ENCODE data around the gene PCDHA2.
"Not testable (repeated sequence)": the region's sequence is repeated elsewhere in the genome, so short reads cannot be mapped to it uniquely, and the experiment has no call there.

Gene PCDHA2

GRCh38 chr5:140821375-140822280 is 27.0 kb downstream of the PCDHA2 start, which contains the start of gene PCDHA5:
PCDHA5 (plus strand) TSS chr5:140821613.
- no peak for DNase-seq (ENCODE audit: low spot score)

- no peak for DNase-seq (ENCODE audit: low spot score)
These were observed 27.6 kb downstream of the PCDHA2 start for GRCh38 chr5:140822281-140822629.

DNA sequence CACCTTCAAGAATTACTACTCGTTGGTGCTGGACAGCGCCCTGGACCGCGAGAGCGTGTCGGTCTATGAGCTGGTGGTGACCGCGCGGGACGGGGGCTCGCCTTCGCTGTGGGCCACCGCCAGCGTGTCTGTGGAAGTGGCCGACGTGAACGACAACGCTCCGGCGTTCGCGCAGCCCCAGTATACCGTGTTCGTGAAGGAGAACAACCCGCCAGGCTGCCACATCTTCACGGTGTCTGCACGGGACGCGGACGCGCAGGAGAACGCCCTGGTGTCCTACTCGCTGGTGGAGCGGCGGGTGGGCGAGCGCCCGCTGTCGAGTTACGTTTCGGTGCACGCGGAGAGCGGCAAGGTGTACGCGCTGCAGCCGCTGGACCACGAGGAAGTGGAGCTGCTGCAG is 28.3 kb downstream of the PCDHA2 start:
- not testable (repeated sequence) for DNase-seq (ENCODE audit: low spot score)

DNA sequence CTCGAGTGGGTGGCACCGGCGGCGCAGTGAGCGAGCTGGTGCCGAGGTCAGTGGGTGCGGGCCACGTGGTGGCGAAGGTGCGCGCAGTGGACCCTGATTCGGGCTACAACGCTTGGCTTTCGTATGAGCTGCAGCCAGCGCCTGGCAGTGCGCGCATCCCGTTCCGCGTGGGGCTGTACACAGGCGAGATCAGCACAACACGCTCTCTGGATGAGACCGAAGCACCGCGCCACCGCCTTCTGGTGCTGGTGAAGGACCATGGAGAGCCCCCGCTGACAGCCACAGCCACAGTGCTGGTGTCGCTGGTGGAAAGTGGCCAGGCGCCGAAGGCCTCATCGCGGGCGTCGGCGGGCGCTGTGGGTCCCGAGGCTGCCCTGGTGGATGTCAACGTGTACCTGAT is 28.8 kb downstream of the PCDHA2 start:
- DNase-seq (ENCODE audit: low spot score): no peak

DNA sequence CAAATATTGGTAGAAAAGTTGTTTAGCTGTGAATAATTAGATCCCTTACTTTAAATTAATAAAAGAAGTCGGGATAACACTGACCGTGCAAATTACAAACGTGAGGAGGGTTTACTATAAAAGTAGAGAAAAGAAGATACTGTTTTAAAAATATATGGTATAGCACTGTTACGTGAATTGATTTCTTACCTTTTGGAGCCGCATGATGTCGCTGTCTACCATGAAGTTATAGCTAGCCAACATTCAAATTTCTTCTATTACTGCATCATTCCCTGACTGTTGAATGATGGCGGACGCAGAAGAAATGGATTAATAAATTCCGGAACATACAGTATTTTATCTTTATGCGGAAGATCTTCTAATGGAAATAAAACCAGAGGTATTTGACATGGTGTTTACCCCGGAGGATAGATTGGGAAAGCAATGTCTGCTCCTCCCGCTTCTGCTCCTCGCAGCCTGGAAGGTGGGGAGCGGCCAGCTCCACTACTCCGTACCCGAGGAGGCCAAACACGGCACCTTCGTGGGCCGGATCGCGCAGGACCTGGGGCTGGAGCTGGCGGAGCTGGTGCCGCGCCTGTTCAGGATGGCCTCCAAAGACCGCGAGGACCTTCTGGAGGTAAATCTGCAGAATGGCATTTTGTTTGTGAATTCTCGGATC is 33.2 kb downstream of the PCDHA2 start, which contains the start of gene PCDHA6:
Gene PCDHA6, plus strand, starts transcription at position 257 of the 658 bp plus-strand sequence. Its CDS starts 132 bp downstream, at position 389.
- no peak for DNase-seq (ENCODE audit: low spot score)

DNA sequence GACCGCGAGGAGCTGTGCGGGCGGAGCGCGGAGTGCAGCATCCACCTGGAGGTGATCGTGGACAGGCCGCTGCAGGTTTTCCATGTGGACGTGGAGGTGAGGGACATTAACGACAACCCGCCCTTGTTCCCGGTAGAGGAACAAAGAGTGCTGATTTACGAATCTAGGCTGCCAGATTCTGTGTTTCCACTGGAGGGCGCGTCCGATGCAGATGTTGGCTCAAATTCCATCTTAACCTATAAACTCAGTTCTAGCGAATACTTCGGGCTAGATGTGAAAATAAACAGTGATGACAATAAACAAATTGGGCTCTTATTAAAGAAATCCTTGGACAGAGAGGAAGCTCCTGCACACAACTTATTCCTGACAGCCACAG is 33.7 kb downstream of the PCDHA2 start:
- DNase-seq (ENCODE audit: low spot score): no peak

GRCh38 chr5:140829511-140830501 is 35.2 kb downstream of the PCDHA2 start:
- DNase-seq (ENCODE audit: low spot score): not testable (repeated sequence)

DNA sequence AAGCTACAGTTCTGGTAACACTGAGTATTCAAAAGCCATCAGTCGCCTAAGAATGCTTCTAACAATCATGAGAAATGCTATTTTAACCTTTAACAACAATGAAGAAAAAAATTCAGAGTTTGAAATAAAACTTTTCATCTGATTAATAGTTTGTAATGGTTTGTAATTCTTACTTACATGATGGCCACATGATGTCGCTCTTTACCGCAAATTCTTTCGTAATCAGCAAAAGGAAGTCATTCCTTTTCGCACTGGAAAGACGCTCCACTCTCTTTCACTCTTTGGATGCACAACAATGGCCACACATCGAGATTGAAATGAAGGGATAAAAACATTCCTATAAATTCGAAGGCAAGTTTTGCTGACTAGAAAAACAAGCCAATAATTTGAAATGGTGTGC is 39.3 kb downstream of the PCDHA2 start, which contains the start of gene PCDHA7:
Gene PCDHA7, plus strand, starts transcription at position 277 of the 400 bp plus-strand sequence. Its CDS starts 115 bp downstream, at position 392.
- DNase-seq (ENCODE audit: low spot score): no peak

DNA sequence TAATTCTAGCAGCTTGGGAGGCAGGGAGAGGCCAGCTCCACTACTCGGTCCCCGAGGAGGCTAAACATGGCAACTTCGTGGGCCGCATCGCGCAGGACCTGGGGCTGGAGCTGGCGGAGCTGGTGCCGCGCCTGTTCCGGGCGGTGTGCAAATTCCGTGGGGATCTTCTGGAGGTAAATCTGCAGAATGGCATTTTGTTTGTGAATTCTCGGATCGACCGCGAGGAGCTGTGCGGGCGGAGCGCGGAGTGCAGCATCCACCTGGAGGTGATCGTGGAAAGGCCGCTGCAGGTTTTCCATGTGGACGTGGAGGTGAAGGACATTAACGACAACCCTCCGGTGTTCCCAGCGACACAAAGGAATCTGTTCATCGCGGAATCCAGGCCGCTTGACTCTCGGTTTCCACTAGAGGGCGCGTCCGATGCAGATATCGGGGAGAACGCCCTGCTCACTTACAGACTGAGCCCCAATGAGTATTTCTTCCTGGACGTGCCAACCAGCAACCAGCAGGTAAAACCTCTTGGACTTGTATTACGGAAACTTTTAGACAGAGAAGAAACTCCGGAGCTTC is 39.9 kb downstream of the PCDHA2 start:
- not testable (repeated sequence) for DNase-seq (ENCODE audit: low spot score)

DNA sequence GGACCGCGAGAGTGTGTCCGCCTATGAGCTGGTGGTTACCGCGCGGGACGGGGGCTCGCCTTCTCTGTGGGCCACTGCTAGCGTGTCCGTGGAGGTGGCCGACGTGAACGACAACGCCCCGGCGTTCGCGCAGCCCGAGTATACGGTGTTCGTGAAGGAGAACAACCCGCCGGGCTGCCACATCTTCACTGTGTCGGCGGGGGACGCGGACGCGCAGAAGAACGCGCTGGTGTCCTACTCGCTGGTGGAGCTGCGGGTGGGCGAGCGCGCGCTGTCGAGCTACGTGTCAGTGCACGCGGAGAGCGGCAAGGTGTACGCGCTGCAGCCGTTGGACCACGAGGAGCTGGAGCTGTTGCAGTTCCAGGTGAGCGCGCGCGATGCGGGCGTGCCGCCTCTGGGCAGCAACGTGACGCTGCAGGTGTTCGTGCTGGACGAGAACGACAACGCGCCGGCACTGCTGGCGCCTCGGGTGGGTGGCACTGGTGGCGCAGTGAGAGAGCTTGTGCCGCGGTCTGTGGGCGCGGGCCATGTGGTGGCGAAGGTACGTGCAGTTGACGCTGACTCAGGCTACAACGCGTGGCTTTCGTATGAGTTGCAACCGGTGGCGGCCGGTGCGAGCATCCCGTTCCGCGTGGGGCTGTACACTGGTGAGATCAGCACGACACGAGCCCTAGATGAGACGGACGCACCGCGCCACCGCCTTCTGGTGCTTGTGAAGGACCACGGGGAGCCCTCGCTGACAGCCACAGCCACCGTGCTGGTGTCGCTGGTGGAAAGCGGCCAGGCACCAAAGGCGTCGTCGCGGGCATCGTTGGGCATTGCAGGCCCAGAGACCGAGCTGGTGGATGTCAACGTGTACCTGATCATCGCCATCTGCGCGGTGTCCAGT is 41.2 kb downstream of the PCDHA2 start:
- DNase-seq (ENCODE audit: low spot score): no peak

GRCh38 chr5:140840978-140841962 is 46.6 kb downstream of the PCDHA2 start, which contains the start of gene PCDHA8:
PCDHA8 (plus strand) TSS chr5:140841187; CDS start chr5:140841322, 135 bp downstream.
- no peak for DNase-seq (ENCODE audit: low spot score)

DNA sequence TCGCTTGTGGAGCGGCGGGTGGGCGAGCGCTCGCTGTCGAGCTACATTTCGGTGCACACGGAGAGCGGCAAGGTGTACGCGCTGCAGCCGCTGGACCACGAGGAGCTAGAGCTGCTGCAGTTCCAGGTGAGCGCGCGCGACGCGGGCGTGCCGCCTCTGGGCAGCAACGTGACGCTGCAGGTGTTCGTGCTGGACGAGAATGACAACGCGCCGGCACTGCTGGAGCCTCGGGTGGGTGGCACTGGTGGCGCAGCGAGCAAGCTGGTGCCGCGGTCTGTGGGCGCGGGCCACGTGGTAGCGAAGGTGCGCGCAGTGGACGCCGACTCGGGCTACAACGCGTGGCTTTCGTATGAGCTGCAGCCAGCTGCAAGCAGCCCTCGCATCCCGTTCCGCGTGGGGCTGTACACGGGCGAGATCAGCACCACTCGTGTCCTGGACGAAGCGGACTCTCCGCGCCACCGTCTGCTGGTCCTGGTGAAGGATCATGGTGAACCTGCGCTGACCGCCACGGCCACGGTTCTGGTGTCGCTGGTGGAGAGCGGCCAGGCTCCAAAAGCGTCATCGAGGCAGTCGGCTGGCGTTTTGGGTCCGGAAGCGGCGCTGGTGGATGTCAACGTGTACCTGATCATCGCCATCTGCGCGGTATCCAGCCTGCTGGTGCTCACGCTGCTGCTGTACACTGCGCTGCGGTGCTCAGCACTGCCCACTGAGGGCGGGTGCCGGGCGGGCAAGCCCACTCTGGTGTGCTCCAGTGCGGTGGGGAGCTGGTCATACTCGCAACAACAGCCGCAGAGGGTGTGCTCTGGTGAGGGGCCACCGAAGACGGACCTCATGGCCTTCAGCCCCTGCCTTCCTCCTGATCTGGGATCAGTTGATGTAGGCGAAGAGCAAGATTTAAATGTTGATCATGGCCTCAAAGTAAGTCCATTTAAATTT is 48.4 kb downstream of the PCDHA2 start:
- no peak for DNase-seq (ENCODE audit: low spot score)
